SK-N-SH treated with all-trans-retinoic acid at 6 μM for 48 hours (cell line): Measurements from ENCODE around the gene PYY.

ENCODE experiments used
- ATAC-seq: fragments of 200-7000 bp; cut with Tn5 transposase; 3 replicates; pipeline ENCODE4 v1.9.1; 2020; ENCODE audit warnings: mild to moderate bottlenecking, moderate library complexity
- ARNTL ChIP-seq: fragments of 450-650 bp; formaldehyde crosslinking; IDR thresholded peaks from 2 replicates; pipeline ENCODE4 v1.5.0; 2020; ENCODE audit warnings: low read depth, mild to moderate bottlenecking, moderate library complexity, borderline replicate concordance
- BACH2 ChIP-seq: fragments of 250-450 bp; sonication (Bioruptor Pico); IDR thresholded peaks from 2 replicates; pipeline ENCODE4 v1.9.0; 2021; ENCODE audit warnings: mild to moderate bottlenecking, borderline replicate concordance
- CSDC2 ChIP-seq: fragments of 250-450 bp; sonication (Bioruptor Pico); IDR thresholded peaks from 2 replicates; pipeline ENCODE4 v1.5.0; 2020; ENCODE audit warnings: mild to moderate bottlenecking, moderate library complexity
- CSRNP3 ChIP-seq: fragments of 250-450 bp; sonication (Bioruptor Pico); IDR thresholded peaks from 2 replicates; pipeline ENCODE4 v1.5.1; 2021; ENCODE audit warnings: mild to moderate bottlenecking, moderate library complexity
- ESRRG ChIP-seq: fragments of 250-450 bp; sonication (Bioruptor Pico); IDR thresholded peaks from 2 replicates; pipeline ENCODE4 v1.6.1; 2021; ENCODE audit warnings: mild to moderate bottlenecking
- GLIS3 ChIP-seq: fragments of 250-450 bp; sonication (Bioruptor Pico); IDR thresholded peaks from 2 replicates; pipeline ENCODE4 v1.5.0; 2020; ENCODE audit warnings: mild to moderate bottlenecking, moderate library complexity
- ISL1 ChIP-seq: fragments of 250-450 bp; sonication (Bioruptor Pico); IDR thresholded peaks from 2 replicates; pipeline ENCODE4 v2.1.2; 2022; ENCODE audit warnings: mild to moderate bottlenecking, moderate library complexity
- OSR1 ChIP-seq: fragments of 250-450 bp; sonication (Bioruptor Pico); IDR thresholded peaks from 2 replicates; pipeline ENCODE4 v1.8.0; 2022; ENCODE audit warnings: moderate library complexity, mild to moderate bottlenecking, inconsistent platforms
- PATZ1 ChIP-seq: fragments of 250-450 bp; sonication (Bioruptor Pico); IDR thresholded peaks from 2 replicates; pipeline ENCODE4 v1.8.0; 2020; ENCODE audit warnings: mild to moderate bottlenecking, moderate library complexity, borderline replicate concordance
- POU6F1 ChIP-seq: fragments of 250-450 bp; sonication (Bioruptor Pico); IDR thresholded peaks from 2 replicates; pipeline ENCODE4 v1.8.0; 2021; ENCODE audit warnings: low read depth, mild to moderate bottlenecking, moderate library complexity, borderline replicate concordance
- PPARA ChIP-seq: fragments of 250-450 bp; sonication (Bioruptor Pico); IDR thresholded peaks from 2 replicates; pipeline ENCODE4 v1.5.0; 2020; ENCODE audit warnings: mild to moderate bottlenecking, borderline replicate concordance
- RARB ChIP-seq: fragments of 250-450 bp; sonication (Bioruptor Pico); IDR thresholded peaks from 2 replicates; pipeline ENCODE4 v1.8.0; 2021; ENCODE audit warnings: mild to moderate bottlenecking, moderate library complexity
- TCF4 ChIP-seq: fragments of 250-450 bp; sonication (Bioruptor Pico); IDR thresholded peaks from 2 replicates; pipeline ENCODE4 v1.8.0; 2021; ENCODE audit warnings: mild to moderate bottlenecking, moderate library complexity, borderline replicate concordance
- ZC3H10 ChIP-seq: fragments of 250-450 bp; sonication (Bioruptor Pico); IDR thresholded peaks from 2 replicates; pipeline ENCODE4 v1.5.1; 2021; ENCODE audit warnings: mild to moderate bottlenecking, moderate library complexity
- ZFP3 ChIP-seq: fragments of 250-450 bp; sonication (Bioruptor Pico); IDR thresholded peaks from 2 replicates; pipeline ENCODE4 v1.5.0; 2020; ENCODE audit warnings: mild to moderate bottlenecking, moderate library complexity
- ZFP30 ChIP-seq: fragments of 450-650 bp; formaldehyde crosslinking; IDR thresholded peaks from 2 replicates; pipeline ENCODE4 v1.5.0; 2022; ENCODE audit warnings: mild to moderate bottlenecking, moderate library complexity
- ZNF565 ChIP-seq: fragments of 450-650 bp; formaldehyde crosslinking; conservative IDR thresholded peaks from 2 replicates; pipeline ENCODE4 v1.5.0; 2020; ENCODE audit warnings: low read depth, mild to moderate bottlenecking, moderate library complexity
- ZNF70 ChIP-seq: fragments of 450-650 bp; formaldehyde crosslinking; IDR thresholded peaks from 2 replicates; pipeline ENCODE4 v1.5.0; 2020; ENCODE audit warnings: mild to moderate bottlenecking, moderate library complexity
- TF ChIP-seq, protein P1 (sequence below): fragments of 250-450 bp; sonication (Bioruptor Pico); IDR thresholded peaks from 2 replicates; pipeline ENCODE4 v1.5.1; 2020; ENCODE audit warnings: low read depth, mild to moderate bottlenecking, moderate library complexity
- TF ChIP-seq, protein P2 (sequence below): fragments of 250-450 bp; sonication (Bioruptor Pico); IDR thresholded peaks from 2 replicates; pipeline ENCODE4 v1.5.0; 2020; ENCODE audit warnings: mild to moderate bottlenecking, moderate library complexity

PYY gene

DNA sequence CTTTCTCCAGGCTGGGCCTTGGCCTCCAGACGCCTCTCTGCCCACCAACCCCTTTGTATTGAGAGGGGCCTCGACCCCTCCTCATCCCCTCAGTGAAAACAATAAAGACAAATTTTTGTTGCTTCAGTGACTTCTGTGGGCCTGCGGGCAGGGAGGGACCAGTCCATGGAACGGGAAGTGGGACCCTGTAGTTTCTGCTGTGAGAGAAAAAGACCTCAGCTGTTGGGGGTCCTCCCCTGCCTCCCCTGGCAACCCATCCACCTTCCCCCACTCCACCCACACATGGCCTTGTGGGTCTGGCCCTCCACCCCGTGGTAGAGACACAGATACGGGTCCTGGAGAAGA, 14.9 kb downstream of the PYY start (continued):
- TF ChIP-seq ZNF565 (CRISPR knock-in tag) (no peak), ARNTL (CRISPR knock-in tag) (no peak), CSRNP3 (CRISPR knock-in tag) (no peak), ESRRG (CRISPR knock-in tag) (no peak), ZFP3 (no peak), RARB (CRISPR knock-in tag) (no peak), GLIS3 (CRISPR knock-in tag) (no peak), BACH2 (no peak)
- TF ChIP-seq, protein P1, sequence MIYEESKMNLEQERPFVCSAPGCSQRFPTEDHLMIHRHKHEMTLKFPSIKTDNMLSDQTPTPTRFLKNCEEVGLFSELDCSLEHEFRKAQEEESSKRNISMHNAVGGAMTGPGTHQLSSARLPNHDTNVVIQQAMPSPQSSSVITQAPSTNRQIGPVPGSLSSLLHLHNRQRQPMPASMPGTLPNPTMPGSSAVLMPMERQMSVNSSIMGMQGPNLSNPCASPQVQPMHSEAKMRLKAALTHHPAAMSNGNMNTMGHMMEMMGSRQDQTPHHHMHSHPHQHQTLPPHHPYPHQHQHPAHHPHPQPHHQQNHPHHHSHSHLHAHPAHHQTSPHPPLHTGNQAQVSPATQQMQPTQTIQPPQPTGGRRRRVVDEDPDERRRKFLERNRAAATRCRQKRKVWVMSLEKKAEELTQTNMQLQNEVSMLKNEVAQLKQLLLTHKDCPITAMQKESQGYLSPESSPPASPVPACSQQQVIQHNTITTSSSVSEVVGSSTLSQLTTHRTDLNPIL (CRISPR knock-in tag): no peak

- no peak for ATAC-seq
- TF ChIP-seq OSR1 (CRISPR knock-in tag) (no peak), ZC3H10 (CRISPR knock-in tag) (no peak), ZFP3 (no peak), POU6F1 (CRISPR knock-in tag) (no peak), ZFP30 (CRISPR knock-in tag) (no peak), PPARA (CRISPR knock-in tag) (no peak), PATZ1 (no peak)
- TF ChIP-seq, protein P1 (CRISPR knock-in tag): no peak
- TF ChIP-seq, all 23 proteins: peak for 0
These were observed 17.3 kb downstream of the PYY start for GRCh38 chr17:43936434-43936833.

GRCh38 chr17:43935926-43936261, 17.8 kb downstream of the PYY start:
- ATAC-seq: no peak
- TF ChIP-seq ESRRG (CRISPR knock-in tag): no peak
- TF ChIP-seq CSDC2 (CRISPR knock-in tag): no peak
- no peak for TF ChIP-seq ARNTL (CRISPR knock-in tag)
- TF ChIP-seq ZNF70 (CRISPR knock-in tag): no peak
- no peak for TF ChIP-seq ZFP30 (CRISPR knock-in tag)
- no peak for TF ChIP-seq ZNF565 (CRISPR knock-in tag)
- no peak for TF ChIP-seq PPARA (CRISPR knock-in tag)
- TF ChIP-seq GLIS3 (CRISPR knock-in tag): no peak
- TF ChIP-seq, protein P1 (CRISPR knock-in tag): no peak
- no peak for TF ChIP-seq PATZ1
- TF ChIP-seq TCF4: no peak
- TF ChIP-seq, protein P2, sequence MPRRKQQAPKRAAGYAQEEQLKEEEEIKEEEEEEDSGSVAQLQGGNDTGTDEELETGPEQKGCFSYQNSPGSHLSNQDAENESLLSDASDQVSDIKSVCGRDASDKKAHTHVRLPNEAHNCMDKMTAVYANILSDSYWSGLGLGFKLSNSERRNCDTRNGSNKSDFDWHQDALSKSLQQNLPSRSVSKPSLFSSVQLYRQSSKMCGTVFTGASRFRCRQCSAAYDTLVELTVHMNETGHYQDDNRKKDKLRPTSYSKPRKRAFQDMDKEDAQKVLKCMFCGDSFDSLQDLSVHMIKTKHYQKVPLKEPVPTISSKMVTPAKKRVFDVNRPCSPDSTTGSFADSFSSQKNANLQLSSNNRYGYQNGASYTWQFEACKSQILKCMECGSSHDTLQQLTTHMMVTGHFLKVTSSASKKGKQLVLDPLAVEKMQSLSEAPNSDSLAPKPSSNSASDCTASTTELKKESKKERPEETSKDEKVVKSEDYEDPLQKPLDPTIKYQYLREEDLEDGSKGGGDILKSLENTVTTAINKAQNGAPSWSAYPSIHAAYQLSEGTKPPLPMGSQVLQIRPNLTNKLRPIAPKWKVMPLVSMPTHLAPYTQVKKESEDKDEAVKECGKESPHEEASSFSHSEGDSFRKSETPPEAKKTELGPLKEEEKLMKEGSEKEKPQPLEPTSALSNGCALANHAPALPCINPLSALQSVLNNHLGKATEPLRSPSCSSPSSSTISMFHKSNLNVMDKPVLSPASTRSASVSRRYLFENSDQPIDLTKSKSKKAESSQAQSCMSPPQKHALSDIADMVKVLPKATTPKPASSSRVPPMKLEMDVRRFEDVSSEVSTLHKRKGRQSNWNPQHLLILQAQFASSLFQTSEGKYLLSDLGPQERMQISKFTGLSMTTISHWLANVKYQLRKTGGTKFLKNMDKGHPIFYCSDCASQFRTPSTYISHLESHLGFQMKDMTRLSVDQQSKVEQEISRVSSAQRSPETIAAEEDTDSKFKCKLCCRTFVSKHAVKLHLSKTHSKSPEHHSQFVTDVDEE (CRISPR knock-in tag): no peak
- no peak for TF ChIP-seq ISL1 (CRISPR knock-in tag)
- TF ChIP-seq POU6F1 (CRISPR knock-in tag): no peak
- no peak for TF ChIP-seq CSRNP3 (CRISPR knock-in tag)
